Osteoblast (primary cell): Measurements from ENCODE around the gene CNPY1. TPM values are rescaled to one million over a fixed set of nuclear protein-coding genes. Genes with fewer than 3 reads are reported as not detected.

Experiments
- DNase-seq: peaks from one replicate; pipeline ENCODE4 v3.0.0; 2011; ENCODE audit warnings: low spot score, mixed read lengths; ENCODE audit not compliant: insufficient read length; ENCODE audit errors: missing footprints
- H2AFZ ChIP-seq: 2 replicates; pipeline ENCODE4 v1.6.0; 2011; ENCODE audit warnings: mild to moderate bottlenecking, low read length
- H3K27ac ChIP-seq: 2 replicates; pipeline ENCODE4 v1.5.1; 2011; ENCODE audit warnings: mild to moderate bottlenecking, low read depth, low read length, moderate library complexity
- H3K27me3 ChIP-seq: 2 replicates; pipeline ENCODE4 v1.6.0; 2012; ENCODE audit warnings: mild to moderate bottlenecking, control low read depth, inconsistent platforms, low read length, moderate library complexity; ENCODE audit not compliant: insufficient read depth
- H3K36me3 ChIP-seq: 2 replicates; pipeline ENCODE4 v1.5.1; 2011; ENCODE audit warnings: mild to moderate bottlenecking, low read length, control low read depth, moderate library complexity; ENCODE audit not compliant: insufficient read depth
- H3K4me1 ChIP-seq: 2 replicates; pipeline ENCODE4 v1.5.1; 2011; ENCODE audit warnings: mild to moderate bottlenecking, low read length, control low read depth, moderate library complexity; ENCODE audit not compliant: insufficient read depth
- H3K4me2 ChIP-seq: 2 replicates; pipeline ENCODE4 v1.6.0; 2011; ENCODE audit warnings: mild to moderate bottlenecking, low read length; ENCODE audit not compliant: insufficient read depth
- H3K4me3 ChIP-seq: fragments of 200-600 bp; sonication (generic); 3 replicates; pipeline ENCODE4 v1.5.1; 2012; ENCODE audit warnings: mild to moderate bottlenecking, low read length, inconsistent platforms; ENCODE audit not compliant: insufficient read depth
- H3K79me2 ChIP-seq: 2 replicates; pipeline ENCODE4 v1.6.0; 2012; ENCODE audit warnings: mild to moderate bottlenecking, low read length, control low read depth, inconsistent platforms; ENCODE audit not compliant: insufficient read depth
- H3K9me3 ChIP-seq: 2 replicates; pipeline ENCODE4 v1.5.1; 2011; ENCODE audit warnings: low read depth, low read length, control low read depth
- H4K20me1 ChIP-seq: 2 replicates; pipeline ENCODE4 v1.6.0; 2012; ENCODE audit warnings: mild to moderate bottlenecking, low read length, control low read depth; ENCODE audit not compliant: insufficient read depth
- CTCF ChIP-seq: IDR thresholded peaks from 2 replicates; pipeline ENCODE4 v1.5.1; 2011; ENCODE audit warnings: mild to moderate bottlenecking, low read depth, low read length, moderate library complexity; ENCODE audit errors: extremely low read depth
- total RNA-seq: library from RNA; depleted of rRNA; stranded (reverse); fragments of >200 nt; gene quantifications from 2 replicates; pipeline ENCODE4 v1.2.3, GENCODE V29; 2012

The CNPY1 gene
- total RNA-seq, 1 donor = not detected

DNA sequence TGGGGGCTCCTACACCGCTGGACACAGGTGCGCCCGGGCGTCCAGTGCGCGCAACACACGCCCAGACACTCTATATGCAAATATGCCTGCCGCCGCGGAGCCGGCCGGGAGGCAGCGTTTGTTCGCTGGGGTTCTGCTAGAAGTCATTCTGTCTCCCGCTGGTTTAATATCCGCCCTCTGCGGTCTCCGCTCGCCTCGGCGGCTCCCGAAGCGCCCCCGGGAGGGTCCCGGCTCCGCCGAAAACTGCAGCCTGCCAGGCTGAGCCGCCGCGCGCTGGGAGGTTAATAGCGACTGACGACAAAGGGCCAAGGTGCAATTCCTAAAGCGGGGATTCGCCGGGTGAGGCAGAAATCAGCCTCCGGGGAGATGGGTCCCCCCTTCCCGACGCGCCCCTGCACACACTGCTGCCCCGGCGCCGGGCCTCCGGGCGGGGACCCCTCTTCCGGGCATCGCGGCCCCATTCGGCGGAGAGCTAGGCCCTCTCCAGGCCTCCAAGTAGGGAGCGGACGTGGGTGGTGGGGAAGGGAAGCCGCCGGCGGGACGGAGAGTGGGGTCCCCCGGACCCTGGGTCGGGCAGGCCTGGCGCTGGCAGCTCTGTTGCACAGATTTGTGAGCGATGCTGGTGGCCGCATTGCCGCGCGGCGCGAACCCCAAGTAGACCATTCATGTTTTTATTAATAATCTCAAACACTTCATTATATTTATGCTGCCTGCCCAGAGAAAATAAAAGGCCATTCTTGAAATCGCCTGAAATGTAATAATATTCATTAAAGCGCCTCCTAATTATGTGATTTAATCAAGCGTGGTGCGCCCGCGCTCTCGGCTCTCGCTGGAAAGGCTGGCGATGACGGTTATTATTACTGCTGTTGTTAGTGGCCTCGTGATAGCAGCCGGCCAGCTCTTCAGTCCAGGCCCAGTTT lies 79.3 kb downstream of the CNPY1 start:
- Histone ChIP-seq H3K4me1 (no peaks in the 10 kb centered on the region), H3K4me3 (no peak overlapping the region), H3K9me3 (no peaks in the 10 kb centered on the region), H2AFZ (no peak overlapping the region), H4K20me1 (no peaks in the 10 kb centered on the region), H3K36me3 (no peaks in the 10 kb centered on the region), H3K79me2 (no peaks in the 10 kb centered on the region), H3K4me2 (no peak overlapping the region), H3K27ac (no peak overlapping the region), H3K27me3 (peaks cover 99% of the 10 kb centered on the region)
- DNase-seq = peak; percentile 83
- TF ChIP-seq CTCF = no peak

DNA sequence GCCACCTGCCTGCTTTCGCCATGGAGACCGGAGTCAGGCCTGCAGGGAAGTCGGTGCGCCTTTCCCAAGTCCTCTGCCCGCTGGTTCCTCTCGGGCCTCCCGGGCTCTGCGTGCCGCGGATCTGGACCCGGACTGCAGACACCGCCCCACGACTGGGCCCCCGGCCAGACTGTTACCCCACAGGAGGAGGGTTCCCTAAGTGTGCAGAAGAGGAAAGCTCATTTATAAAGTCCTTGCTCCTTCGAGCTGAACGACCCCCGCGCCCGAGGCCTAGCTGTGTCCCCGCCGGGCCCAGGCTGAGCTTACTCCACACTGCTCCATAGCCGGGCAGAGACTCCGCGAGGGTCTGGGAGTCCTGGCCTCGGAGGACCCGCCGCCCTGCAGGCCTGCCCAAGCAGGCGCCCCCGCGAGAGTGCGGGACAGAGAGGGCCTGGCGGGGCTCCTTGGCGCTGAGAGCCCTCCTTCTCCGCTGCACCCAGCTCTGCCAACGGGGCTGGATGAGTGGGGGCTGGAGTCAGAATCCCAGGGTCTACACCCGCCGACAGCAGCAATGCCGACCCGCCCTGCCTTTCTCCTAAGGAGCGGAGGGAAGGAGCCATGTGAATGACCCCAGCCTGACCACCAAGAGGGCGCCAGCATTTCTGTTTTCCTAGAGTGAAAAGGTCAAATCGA lies 80.1 kb downstream of the CNPY1 start:
- Histone ChIP-seq H3K4me2 (no peak overlapping the region), H3K4me3 (no peak overlapping the region)
- no peak for TF ChIP-seq CTCF

DNA sequence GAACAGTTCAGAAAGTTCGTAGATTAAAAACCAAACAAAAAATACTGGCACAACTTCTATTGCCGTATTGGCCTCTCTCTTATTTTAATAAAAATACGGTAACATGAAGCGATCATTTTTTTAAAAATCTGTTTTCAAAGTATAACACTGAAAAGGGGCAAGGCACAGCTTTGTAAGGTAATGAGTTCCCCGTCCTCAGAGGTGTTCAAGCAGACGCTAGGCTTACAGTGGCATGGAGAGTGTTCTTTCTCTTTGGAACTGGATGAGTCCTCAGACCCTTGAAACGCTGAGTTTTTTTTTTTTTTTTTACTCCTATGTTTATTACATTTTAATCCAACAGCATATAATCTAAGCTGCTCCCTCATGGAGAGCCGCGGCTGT lies 80.6 kb downstream of the CNPY1 start:
- Histone ChIP-seq H3K4me3 (no peak overlapping the region), H3K79me2 (no peaks in the 10 kb centered on the region), H3K9me3 (no peaks in the 10 kb centered on the region), H2AFZ (no peak overlapping the region), H3K4me1 (no peaks in the 10 kb centered on the region), H3K27me3 (peaks cover 99% of the 10 kb centered on the region), H3K27ac (no peak overlapping the region), H4K20me1 (no peaks in the 10 kb centered on the region), H3K4me2 (no peak overlapping the region), H3K36me3 (no peaks in the 10 kb centered on the region)
- TF ChIP-seq CTCF = no peak
- peak; percentile 62 for DNase-seq

More for the DNA sequence above, 80.1 kb downstream of the CNPY1 start:
- Histone ChIP-seq H3K79me2 (no peaks in the 10 kb centered on the region), H3K4me1 (no peaks in the 10 kb centered on the region), H3K27me3 (peaks cover 99% of the 10 kb centered on the region), H3K36me3 (no peaks in the 10 kb centered on the region), H3K9me3 (no peaks in the 10 kb centered on the region), H4K20me1 (no peaks in the 10 kb centered on the region), H2AFZ (no peak overlapping the region), H3K27ac (no peak overlapping the region)
- peak; percentile 71 for DNase-seq
